Muscle layer of duodenum (tissue), 2 donors: ENCODE data around the gene ASPM.

ENCODE experiments used
- H3K27ac ChIP-seq: one replicate; pipeline ENCODE4 v1.7.0; 2013; ENCODE audit warnings: mild to moderate bottlenecking, low read length
- H3K27me3 ChIP-seq: one replicate; pipeline ENCODE4 v1.7.0; 2013; ENCODE audit warnings: low read depth, mild to moderate bottlenecking, control low read depth, low read length
- H3K36me3 ChIP-seq, 2 donors: one replicate each; pipeline ENCODE4 v1.7.0; 2013; ENCODE audit warnings: low read length in 2 of 2, control low read depth in 1 of 2, mild to moderate bottlenecking in 1 of 2; ENCODE audit not compliant: insufficient read depth in 2 of 2, control insufficient read depth in 1 of 2
- H3K4me1 ChIP-seq, 2 donors: one replicate each; pipeline ENCODE4 v1.7.0; 2013; ENCODE audit warnings: low read length in 2 of 2, mild to moderate bottlenecking in 2 of 2, control low read depth in 1 of 2, moderate library complexity in 1 of 2; ENCODE audit not compliant: insufficient read depth in 2 of 2, control insufficient read depth in 1 of 2
- H3K4me3 ChIP-seq, 2 donors: one replicate each; pipeline ENCODE4 v1.7.0; 2013; ENCODE audit warnings: low read length in 2 of 2, low read depth in 1 of 2, mild to moderate bottlenecking in 1 of 2
- H3K9me3 ChIP-seq, 2 donors: one replicate each; pipeline ENCODE4 v1.7.0; 2013; ENCODE audit warnings: low read length in 2 of 2, control low read depth in 1 of 2, mild to moderate bottlenecking in 1 of 2; ENCODE audit not compliant: control insufficient read depth in 1 of 2
- donor health status: healthy.

Gene ASPM

DNA sequence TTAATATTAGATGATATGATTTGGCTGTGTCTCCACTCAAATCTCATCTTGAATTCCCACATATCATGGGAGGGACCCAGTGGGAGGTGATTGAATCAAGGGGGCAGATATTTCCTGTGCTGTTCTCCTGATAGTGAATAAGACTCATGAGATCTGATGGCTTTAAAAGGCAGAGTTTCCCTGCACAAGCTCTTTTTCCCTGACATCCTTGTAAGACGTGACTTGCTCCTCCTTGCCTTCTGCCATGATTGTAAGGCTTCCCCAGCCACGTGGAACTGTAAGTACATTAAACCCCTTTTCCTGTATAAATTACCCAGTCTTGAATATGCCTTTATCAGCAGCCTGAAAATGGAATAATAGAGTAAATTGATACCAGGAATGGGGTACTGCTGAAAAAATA is 66.1 kb downstream of the ASPM start:
- Histone ChIP-seq H3K4me3 (no peak overlapping the region), H3K9me3 (peaks cover 0 to 5% of the 10 kb centered on the region in 2 donors), H3K36me3 (no peaks in the 10 kb centered on the region), H3K27ac (no peak overlapping the region), H3K27me3 (no peaks in the 10 kb centered on the region), H3K4me1 (no peaks in the 10 kb centered on the region)

DNA sequence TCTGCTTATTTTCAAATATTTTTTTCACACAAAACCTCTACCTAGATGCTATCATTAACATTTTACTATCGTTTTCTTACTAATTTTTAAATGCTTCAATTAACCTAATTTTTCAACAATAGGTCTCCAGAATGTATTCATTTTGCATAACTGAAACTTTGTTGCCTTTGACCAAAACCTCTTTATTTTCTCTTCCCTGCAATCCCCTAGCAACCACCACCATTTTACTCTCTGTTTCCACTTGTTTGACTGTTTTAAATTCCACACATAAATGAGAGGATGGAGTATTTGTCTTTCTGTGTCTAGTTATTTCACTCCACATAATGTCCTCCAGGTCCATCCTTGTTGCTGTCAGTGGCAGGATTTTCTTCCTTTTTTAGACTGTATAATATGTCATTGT is 69.9 kb downstream of the ASPM start:
- Histone ChIP-seq H3K4me1 (no peaks in the 10 kb centered on the region), H3K36me3 (no peaks in the 10 kb centered on the region), H3K4me3 (no peak overlapping the region), H3K27ac (no peak overlapping the region), H3K9me3 (peaks cover 0 to 5% of the 10 kb centered on the region in 2 donors), H3K27me3 (no peaks in the 10 kb centered on the region)

GRCh38 chr1:197073978-197074377 is 72.5 kb downstream of the ASPM start:
- Histone ChIP-seq H3K36me3 (no peaks in the 10 kb centered on the region), H3K4me3 (no peak overlapping the region), H3K4me1 (no peaks in the 10 kb centered on the region), H3K27me3 (no peaks in the 10 kb centered on the region), H3K27ac (no peak overlapping the region), H3K9me3 (peaks cover 0 to 2% of the 10 kb centered on the region in 2 donors)

GRCh38 chr1:197067457-197067818 is 79.0 kb downstream of the ASPM start:
- no peak overlapping the region for H3K4me3 ChIP-seq
- no peak overlapping the region for H3K27ac ChIP-seq
- no peaks in the 10 kb centered on the region for H3K36me3 ChIP-seq
- H3K9me3 ChIP-seq = peaks cover 0 to 2% of the 10 kb centered on the region in 2 donors
- H3K4me1 ChIP-seq = no peaks in the 10 kb centered on the region
- H3K27me3 ChIP-seq = no peaks in the 10 kb centered on the region

GRCh38 chr1:197066719-197067456 is 79.6 kb downstream of the ASPM start, which contains the start of gene F13B:
F13B (minus strand) TSS chr1:197067260; CDS start chr1:197067223, 37 bp downstream.
- Histone ChIP-seq H3K27me3 (no peaks in the 10 kb centered on the region), H3K27ac (no peak within 1 kb of the TSS), H3K9me3 (peaks cover 0 to 2% of the 10 kb centered on the region in 2 donors), H3K36me3 (no peaks in the 10 kb centered on the region), H3K4me1 (no peaks in the 10 kb centered on the region), H3K4me3 (no peak within 1 kb of the TSS)

DNA sequence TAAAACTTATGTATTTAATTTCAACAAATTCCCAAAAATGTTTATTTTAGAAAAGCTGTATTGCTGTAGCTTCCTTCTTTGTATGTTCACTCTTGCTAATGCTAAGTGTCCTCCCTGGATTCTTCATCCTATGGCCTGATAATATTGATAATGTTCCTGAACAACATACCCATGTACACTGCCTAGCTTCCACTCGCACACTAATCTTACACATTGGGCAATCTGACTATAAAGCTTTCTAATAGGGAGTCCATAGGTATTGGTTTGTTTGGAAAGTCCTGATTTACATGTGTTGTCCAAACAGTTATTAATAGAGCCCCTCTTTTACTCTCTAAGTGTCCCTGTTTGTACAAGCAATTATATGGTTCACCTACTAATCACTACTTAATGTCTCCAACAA is 80.2 kb downstream of the ASPM start:
- no peak overlapping the region for H3K4me3 ChIP-seq
- H3K27me3 ChIP-seq = no peaks in the 10 kb centered on the region
- H3K4me1 ChIP-seq = no peaks in the 10 kb centered on the region
- no peaks in the 10 kb centered on the region for H3K36me3 ChIP-seq
- no peak overlapping the region for H3K27ac ChIP-seq
- H3K9me3 ChIP-seq = peaks cover 0 to 2% of the 10 kb centered on the region in 2 donors

DNA sequence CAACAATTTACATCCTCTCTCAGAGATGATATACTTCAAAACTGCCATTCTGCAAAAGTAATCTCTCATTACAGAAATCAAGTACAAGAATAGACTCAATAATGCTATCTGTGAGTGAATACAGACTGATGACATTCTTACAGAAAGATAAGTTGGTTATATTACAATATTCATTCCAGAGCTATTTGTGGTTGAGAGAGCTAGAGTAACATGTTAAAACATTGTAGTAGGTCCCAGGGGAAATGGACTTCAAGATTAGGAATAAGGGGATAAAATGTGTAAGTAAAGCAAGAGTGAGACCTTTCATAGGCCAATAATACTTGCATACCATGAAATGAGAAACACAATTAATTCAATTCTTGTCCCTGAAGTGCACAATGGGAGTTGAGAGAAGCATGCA is 80.9 kb downstream of the ASPM start:
- Histone ChIP-seq H3K9me3 (peaks cover 0 to 2% of the 10 kb centered on the region in 2 donors), H3K36me3 (no peaks in the 10 kb centered on the region), H3K27ac (no peak overlapping the region), H3K4me1 (no peaks in the 10 kb centered on the region), H3K4me3 (no peak overlapping the region), H3K27me3 (no peaks in the 10 kb centered on the region)

DNA sequence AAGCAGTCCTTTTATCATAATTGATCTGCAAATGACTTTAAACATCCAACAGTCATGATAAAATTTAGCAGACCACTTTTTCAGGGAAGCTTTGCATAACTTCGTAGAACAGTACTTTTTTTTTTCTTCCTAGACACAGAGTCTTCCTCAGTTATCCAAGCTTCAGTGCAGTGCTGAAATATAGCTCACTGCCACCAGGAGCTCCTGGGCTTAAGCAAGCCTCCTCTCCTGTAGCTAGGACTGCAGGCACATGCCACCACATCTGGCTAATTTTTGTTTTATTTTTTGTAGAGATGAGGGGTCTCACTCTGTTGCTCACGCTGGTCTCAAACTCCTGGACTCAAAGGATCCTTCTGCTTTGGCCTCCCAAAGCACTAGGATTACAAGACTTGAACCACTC is 83.3 kb downstream of the ASPM start:
- Histone ChIP-seq H3K4me3 (no peak overlapping the region), H3K36me3 (no peaks in the 10 kb centered on the region), H3K4me1 (no peaks in the 10 kb centered on the region), H3K27me3 (no peaks in the 10 kb centered on the region), H3K9me3 (no peaks in the 10 kb centered on the region), H3K27ac (no peak overlapping the region)

DNA sequence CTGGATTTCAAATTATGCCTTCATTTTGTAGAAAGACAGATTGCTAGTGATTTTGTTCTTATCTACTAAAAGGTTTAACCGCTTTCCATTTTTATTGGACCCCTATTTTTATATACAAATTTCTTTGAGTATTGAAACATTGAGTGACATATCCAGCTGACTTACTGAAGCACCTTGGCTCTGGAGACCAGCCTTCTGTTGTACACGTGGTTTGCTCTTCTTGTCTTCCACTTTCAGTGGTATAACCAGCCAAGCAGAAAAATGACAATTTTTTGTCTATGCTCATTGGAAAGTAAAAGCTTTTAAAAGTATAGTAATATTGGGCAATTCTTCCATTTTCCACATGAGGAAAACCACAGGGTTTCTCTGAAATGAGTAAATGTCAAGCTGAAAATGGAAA is 83.8 kb downstream of the ASPM start:
- Histone ChIP-seq H3K27me3 (no peaks in the 10 kb centered on the region), H3K36me3 (no peaks in the 10 kb centered on the region), H3K4me1 (no peaks in the 10 kb centered on the region), H3K4me3 (no peak overlapping the region), H3K9me3 (no peaks in the 10 kb centered on the region), H3K27ac (no peak overlapping the region)

DNA sequence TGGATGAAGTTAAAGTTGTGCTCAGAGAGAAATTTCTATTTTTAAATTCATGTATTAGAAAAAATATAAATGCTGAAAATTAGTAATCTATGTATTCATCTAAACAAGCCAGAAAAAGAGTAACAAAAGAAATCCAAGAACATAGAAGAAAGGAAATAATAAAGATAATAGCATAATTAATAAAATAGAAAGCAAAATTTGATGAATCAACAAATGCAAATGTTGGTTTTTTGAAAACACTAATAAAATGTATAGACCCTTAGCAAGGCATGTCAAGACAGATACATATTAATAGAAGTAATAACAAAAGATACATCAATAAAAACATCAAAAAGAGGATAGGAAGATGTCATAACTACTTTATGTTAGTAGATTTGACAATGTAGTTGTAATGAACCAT is 97.4 kb downstream of the ASPM start:
- Histone ChIP-seq H3K4me1 (no peaks in the 10 kb centered on the region), H3K27me3 (no peaks in the 10 kb centered on the region), H3K27ac (no peak overlapping the region), H3K36me3 (no peaks in the 10 kb centered on the region), H3K9me3 (no peaks in the 10 kb centered on the region), H3K4me3 (no peak overlapping the region)

DNA sequence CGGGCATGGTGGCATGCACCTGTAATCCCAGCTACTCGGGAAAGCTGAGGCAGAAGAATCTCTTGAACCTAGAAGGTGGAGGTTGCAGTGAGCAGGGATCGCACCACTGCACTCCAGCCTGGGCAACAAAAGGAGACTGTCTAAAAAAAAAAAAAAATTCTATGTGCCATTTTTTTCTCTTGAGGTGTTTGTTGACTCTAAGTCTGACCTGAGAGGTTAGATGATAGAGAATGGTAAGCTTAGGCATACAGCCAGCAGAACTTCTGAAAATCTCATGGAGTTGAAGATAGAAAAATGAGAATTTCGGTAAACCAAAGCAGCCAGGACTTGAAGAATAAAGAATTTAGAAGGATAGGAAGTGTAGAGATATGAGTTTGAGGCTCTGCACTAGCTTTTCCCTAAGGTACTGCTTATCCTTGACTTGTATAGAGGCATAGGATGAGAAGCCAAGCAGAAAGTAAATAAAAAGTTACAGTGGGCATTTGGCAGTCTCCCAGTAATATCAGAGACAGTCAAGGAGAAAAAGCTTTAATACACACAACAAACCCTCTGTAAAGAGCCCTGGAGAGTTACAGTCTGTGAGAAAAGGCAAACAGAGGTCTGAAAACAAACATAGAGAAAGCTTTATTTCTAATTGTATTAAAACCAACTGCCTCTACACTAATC is 103.7 kb downstream of the ASPM start:
- Histone ChIP-seq H3K36me3 (no peaks in the 10 kb centered on the region), H3K27me3 (no peaks in the 10 kb centered on the region), H3K4me3 (no peak overlapping the region), H3K27ac (no peak overlapping the region), H3K4me1 (no peaks in the 10 kb centered on the region), H3K9me3 (no peaks in the 10 kb centered on the region)
